K562 (cell line): ENCODE measurements around the gene OR5AC2.

Experiments used
- CEBPB ChIP-seq: fragments of 450-650 bp; IDR thresholded peaks from 2 replicates; pipeline ENCODE4 v1.6.1; 2016; ENCODE audit warnings: missing genetic modification characterization, missing compliant biosample characterization
- STAT5A ChIP-seq: IDR thresholded peaks from 2 replicates; pipeline ENCODE4 v1.6.1; 2012; ENCODE audit warnings: low read length, inconsistent platforms, borderline replicate concordance
- YY1 ChIP-seq, 3 experiments: IDR thresholded peaks; 2 replicates each; pipeline ENCODE4 v1.6.1; 2011; ENCODE audit warnings: low read length in 2 of 3, mild to moderate bottlenecking in 2 of 3, moderate library complexity in 2 of 3, borderline replicate concordance in 1 of 3, control low read depth in 1 of 3, low read depth in 1 of 3; ENCODE audit not compliant: insufficient read depth in 3 of 3, insufficient replicate concordance in 2 of 3, control insufficient read depth in 1 of 3, insufficient read length in 1 of 3; ENCODE audit errors: extremely low read depth in 1 of 3
- ZKSCAN1 ChIP-seq: fragments of 150-350 bp; IDR thresholded peaks from 2 replicates; pipeline ENCODE4 v1.6.1; 2016; ENCODE audit warnings: low read depth, low read length
- ZNF586 ChIP-seq: fragments of 450-650 bp; formaldehyde crosslinking; conservative IDR thresholded peaks from 2 replicates; pipeline ENCODE4 v1.4.0; 2020; ENCODE audit warnings: mild to moderate bottlenecking, moderate library complexity
- TF ChIP-seq, protein P1 (sequence below), 3 experiments: IDR thresholded peaks in 2 of 3; conservative IDR thresholded peaks in 1 of 3; 2 replicates each; pipeline ENCODE4 v1.5.1; 2011 to 2012; ENCODE audit warnings: low read length in 3 of 3, mild to moderate bottlenecking in 3 of 3, control low read depth in 2 of 3, improper control_type of control experiment in 1 of 3, inconsistent platforms in 1 of 3, low read depth in 1 of 3, mixed read lengths in 1 of 3, moderate library complexity in 1 of 3; ENCODE audit not compliant: insufficient read depth in 2 of 3
- TF ChIP-seq, protein P2 (sequence below): fragments of 450-650 bp; IDR thresholded peaks from 2 replicates; pipeline ENCODE4 v1.6.1; 2016; ENCODE audit warnings: low read depth

DNA sequence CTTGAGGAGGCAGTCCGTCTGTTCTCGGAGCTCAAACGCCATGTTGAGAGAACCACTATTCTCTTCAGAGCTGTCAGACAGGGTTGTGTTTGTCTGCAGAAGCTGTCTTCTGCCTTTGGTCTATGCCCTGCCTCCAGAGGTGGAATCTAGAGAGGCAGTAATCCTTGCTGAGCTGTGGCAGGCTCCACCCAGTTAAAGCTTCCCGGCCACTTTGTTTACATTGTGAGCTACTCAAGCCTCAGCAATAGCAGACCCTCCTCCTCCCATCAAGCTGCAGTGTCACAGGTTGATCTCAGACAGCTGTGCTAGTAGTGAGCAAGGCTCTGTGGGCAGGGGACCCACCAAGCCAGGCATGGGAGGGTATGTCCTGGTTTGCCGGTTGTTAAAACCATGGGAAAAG lies 8.9 kb downstream of the OR5AC2 start:
- no peak for TF ChIP-seq ZNF586
- TF ChIP-seq CEBPB (tag): no peak
- no peak for TF ChIP-seq ZKSCAN1
- TF ChIP-seq, protein P1, sequence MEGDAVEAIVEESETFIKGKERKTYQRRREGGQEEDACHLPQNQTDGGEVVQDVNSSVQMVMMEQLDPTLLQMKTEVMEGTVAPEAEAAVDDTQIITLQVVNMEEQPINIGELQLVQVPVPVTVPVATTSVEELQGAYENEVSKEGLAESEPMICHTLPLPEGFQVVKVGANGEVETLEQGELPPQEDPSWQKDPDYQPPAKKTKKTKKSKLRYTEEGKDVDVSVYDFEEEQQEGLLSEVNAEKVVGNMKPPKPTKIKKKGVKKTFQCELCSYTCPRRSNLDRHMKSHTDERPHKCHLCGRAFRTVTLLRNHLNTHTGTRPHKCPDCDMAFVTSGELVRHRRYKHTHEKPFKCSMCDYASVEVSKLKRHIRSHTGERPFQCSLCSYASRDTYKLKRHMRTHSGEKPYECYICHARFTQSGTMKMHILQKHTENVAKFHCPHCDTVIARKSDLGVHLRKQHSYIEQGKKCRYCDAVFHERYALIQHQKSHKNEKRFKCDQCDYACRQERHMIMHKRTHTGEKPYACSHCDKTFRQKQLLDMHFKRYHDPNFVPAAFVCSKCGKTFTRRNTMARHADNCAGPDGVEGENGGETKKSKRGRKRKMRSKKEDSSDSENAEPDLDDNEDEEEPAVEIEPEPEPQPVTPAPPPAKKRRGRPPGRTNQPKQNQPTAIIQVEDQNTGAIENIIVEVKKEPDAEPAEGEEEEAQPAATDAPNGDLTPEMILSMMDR (IDR thresholded peaks at IDR 0.05 in 2 of 3, conservative IDR thresholded peaks at IDR 0.05 in 1 of 3; ENCODE audit: insufficient read depth in 2 of 3, low read depth in 1 of 3, low read length in 3 of 3): no peak
- TF ChIP-seq, protein P2, sequence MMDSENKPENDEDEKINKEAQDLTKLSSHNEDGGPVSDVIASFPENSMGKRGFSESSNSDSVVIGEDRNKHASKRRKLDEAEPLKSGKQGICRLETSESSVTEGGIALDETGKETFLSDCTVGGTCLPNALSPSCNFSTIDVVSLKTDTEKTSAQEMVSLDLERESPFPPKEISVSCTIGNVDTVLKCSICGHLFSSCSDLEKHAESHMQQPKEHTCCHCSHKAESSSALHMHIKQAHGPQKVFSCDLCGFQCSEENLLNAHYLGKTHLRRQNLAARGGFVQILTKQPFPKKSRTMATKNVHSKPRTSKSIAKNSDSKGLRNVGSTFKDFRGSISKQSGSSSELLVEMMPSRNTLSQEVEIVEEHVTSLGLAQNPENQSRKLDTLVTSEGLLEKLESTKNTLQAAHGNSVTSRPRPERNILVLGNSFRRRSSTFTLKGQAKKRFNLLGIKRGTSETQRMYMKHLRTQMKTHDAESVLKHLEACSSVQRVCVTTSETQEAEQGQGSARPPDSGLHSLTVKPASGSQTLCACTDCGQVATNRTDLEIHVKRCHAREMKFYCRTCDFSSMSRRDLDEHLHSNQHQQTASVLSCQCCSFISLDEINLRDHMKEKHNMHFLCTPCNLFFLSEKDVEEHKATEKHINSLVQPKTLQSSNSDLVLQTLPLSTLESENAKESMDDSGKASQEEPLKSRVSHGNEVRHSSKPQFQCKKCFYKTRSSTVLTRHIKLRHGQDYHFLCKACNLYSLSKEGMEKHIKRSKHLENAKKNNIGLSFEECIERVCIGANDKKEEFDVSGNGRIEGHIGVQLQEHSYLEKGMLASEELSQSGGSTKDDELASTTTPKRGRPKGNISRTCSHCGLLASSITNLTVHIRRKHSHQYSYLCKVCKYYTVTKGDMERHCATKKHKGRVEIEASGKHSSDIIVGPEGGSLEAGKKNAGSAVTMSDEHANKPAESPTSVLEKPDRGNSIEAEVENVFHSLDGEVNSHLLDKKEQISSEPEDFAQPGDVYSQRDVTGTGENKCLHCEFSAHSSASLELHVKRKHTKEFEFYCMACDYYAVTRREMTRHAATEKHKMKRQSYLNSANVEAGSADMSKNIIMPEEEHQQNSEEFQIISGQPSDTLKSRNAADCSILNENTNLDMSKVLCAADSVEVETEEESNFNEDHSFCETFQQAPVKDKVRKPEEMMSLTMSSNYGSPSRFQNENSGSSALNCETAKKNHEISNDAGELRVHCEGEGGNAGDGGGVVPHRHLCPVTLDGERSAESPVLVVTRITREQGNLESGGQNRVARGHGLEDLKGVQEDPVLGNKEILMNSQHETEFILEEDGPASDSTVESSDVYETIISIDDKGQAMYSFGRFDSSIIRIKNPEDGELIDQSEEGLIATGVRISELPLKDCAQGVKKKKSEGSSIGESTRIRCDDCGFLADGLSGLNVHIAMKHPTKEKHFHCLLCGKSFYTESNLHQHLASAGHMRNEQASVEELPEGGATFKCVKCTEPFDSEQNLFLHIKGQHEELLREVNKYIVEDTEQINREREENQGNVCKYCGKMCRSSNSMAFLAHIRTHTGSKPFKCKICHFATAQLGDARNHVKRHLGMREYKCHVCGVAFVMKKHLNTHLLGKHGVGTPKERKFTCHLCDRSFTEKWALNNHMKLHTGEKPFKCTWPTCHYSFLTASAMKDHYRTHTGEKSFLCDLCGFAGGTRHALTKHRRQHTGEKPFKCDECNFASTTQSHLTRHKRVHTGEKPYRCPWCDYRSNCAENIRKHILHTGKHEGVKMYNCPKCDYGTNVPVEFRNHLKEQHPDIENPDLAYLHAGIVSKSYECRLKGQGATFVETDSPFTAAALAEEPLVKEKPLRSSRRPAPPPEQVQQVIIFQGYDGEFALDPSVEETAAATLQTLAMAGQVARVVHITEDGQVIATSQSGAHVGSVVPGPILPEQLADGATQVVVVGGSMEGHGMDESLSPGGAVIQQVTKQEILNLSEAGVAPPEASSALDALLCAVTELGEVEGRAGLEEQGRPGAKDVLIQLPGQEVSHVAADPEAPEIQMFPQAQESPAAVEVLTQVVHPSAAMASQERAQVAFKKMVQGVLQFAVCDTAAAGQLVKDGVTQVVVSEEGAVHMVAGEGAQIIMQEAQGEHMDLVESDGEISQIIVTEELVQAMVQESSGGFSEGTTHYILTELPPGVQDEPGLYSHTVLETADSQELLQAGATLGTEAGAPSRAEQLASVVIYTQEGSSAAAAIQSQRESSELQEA: no peak
- TF ChIP-seq STAT5A: no peak
- TF ChIP-seq YY1 (IDR thresholded peaks at IDR 0.05; ENCODE audit: borderline replicate concordance in 1 of 3, control insufficient read depth in 1 of 3, extremely low read depth in 1 of 3, insufficient read depth in 3 of 3, insufficient read length in 1 of 3, insufficient replicate concordance in 2 of 3, low read depth in 1 of 3, low read length in 2 of 3): no peak
